Esophagus squamous epithelium (tissue), 4 donors: Measurements from ENCODE around the gene C18orf63. TPM values are rescaled to one million over a fixed set of nuclear protein-coding genes. Genes with fewer than 3 reads are reported as not detected.

Experiments used
- total RNA-seq, 4 donors: library from RNA; depleted of rRNA; stranded (reverse); fragments of >200 nt; gene quantifications; one replicate each; pipeline ENCODE4 v1.1.0, GENCODE V29; 2016

C18orf63 gene
- total RNA-seq, 4 donors from 2014 or later = not detected

Other genes starting within 250 kb of the C18orf63 start
- gene FBXO15, start 168.0 kb upstream of the C18orf63 start, total RNA-seq = under 1 TPM in 3 of 4 donors, not detected in 1; 0.13 to 0.32 (median 0.19) TPM
- gene TIMM21, start 167.3 kb upstream of the C18orf63 start, total RNA-seq = 10 to 100 TPM; 26.2 to 53.6 (median 31.2) TPM
- gene CYB5A, start 23.9 kb upstream of the C18orf63 start, total RNA-seq = 100 to 1,000 TPM in 1 of 4 donors, 10 to 100 TPM in 3; 75.2 to 115 (median 90.3) TPM
- gene DIPK1C, start 141.5 kb downstream of the C18orf63 start, total RNA-seq = not detected
- 100 to 1,000 TPM in 2 of 4 donors, 10 to 100 TPM in 2; 66.6 to 136 (median 87.9) TPM for gene CNDP2, start 180.5 kb downstream of the C18orf63 start, total RNA-seq
- not detected for gene CNDP1, start 218.7 kb downstream of the C18orf63 start, total RNA-seq